ENCODE data around the gene BRD7. TPM values are rescaled to one million over a fixed set of nuclear protein-coding genes. Genes with fewer than 3 reads are reported as not detected.

BRD7 gene
- total RNA-seq, 1 experiment from 2014 or later = 76.6 TPM

DNA sequence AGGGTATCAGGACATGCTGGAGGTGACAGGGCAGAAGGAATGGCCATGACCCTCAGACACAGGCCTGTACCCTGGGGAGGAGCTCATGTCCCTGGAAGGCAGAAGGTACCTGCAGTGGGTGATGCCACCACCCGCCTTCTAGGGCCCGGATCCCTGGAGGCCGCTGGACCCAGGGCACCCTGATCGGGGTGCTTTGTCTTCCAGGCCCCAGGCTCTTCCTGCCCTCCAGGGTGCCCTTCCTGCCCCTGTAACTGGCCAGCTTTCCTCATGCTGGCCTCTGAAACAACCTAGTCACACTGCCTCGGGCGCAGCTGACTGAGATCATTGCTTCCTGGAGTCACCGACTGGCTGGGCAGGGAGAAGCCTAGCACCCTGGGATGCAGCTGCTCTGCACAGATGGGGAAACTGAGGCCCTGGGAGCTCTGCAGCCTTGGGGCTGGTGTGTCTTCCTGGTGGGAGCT, 96.6 kb downstream of the BRD7 start:
- POLR2A ChIA-PET (ENCODE audit: unreplicated experiment) = no interaction called here
- CTCF ChIA-PET = no interaction called here
- no peak overlapping the region for H3K4me3 ChIP-seq
- H2AFZ ChIP-seq = no peak overlapping the region
- no peaks in the 10 kb centered on the region for H3K79me2 ChIP-seq (ENCODE audit: low read depth)
- H3K36me3 ChIP-seq (ENCODE audit: low read depth) = no peaks in the 10 kb centered on the region
- intact Hi-C loops (cut with micrococcal nuclease; ENCODE audit: unreplicated experiment) = no loop called here
- H3K9me3 ChIP-seq (ENCODE audit: insufficient read depth, low read depth) = no peaks in the 10 kb centered on the region
- H3K27me3 ChIP-seq (ENCODE audit: insufficient read depth, low read depth) = no peaks in the 10 kb centered on the region
- BruUV-seq (replicated peaks) = no TSS peak
- H3K4me1 ChIP-seq (replicated peaks; ENCODE audit: insufficient read depth) = peaks cover 17% of the 10 kb centered on the region
- 0 out of 2 replicates have a peak overlapping the region, but pooled peaks have one; percentile 0 for H3K4me2 ChIP-seq
- peak; percentile 14 to 54 for DNase-seq
- TF ChIP-seq EZH2 (IDR thresholded peaks at IDR 0.05; ENCODE audit: low read depth) (no peak), CTCF (conservative IDR thresholded peaks at IDR 0.05) (no peak)
- no peak overlapping the region for H3K27ac ChIP-seq
- peaks cover 3% of the 10 kb centered on the region; the same call in 1 of the 2 replicates for H4K20me1 ChIP-seq (ENCODE audit: insufficient read depth)
- H3F3A ChIP-seq (ENCODE audit: insufficient read depth, low read depth) = peaks cover 9% of the 10 kb centered on the region; the same call in 1 of the 2 replicates
- no peaks in the 10 kb centered on the region for H3K9me2 ChIP-seq (ENCODE audit: insufficient read depth)

DNA sequence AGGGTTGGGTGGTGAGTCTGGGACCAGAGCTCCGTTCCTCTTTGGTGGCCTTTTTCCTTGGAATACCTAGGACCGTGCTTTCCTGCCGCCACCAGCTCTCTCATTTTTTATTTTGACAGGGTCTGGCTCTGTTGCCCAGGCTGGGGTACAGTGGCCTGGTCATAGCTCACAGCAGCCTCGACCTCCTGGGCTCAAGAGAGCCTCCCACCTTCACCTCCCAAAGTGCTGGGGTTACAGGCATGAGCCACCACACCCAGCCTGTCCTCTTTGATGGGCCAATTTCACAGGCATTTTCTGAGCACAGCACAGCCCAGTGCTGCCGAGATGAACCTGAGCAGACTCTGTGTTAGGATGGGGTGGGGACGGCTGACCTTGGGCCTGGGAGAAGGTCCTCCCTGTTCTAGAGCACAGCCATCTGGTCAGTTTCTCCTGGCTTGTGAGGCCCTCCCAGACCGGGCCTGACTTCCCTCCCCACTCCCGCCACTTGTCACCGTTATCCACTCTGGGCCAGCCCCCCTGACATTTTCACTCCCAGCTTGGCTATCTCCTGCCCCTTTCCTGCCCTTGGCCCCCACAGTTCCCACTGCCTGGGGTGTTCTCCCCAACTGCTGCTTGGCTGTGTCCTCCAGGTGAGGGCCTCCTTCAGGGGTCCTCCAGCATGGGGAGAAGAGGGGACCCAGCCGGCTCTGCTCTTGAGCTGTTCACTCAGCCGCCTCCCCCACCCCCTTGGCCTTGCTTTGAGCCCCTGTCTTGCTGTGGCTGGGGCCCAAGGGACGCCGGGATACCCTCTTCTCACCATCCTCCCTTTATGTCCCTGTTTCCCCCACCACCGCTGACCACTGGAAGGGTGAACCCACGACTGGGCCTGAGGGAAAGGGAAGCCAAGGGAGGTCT, 97.4 kb downstream of the BRD7 start:
- POLR2A ChIA-PET (ENCODE audit: unreplicated experiment) = no interaction called here
- BruUV-seq (replicated peaks) = no TSS peak

More for the DNA sequence above, 97.4 kb downstream of the BRD7 start:
- no peak overlapping the region for H2AFZ ChIP-seq
- H3K4me1 ChIP-seq (replicated peaks; ENCODE audit: insufficient read depth) = peaks cover 25% of the 10 kb centered on the region
- H4K20me1 ChIP-seq (ENCODE audit: insufficient read depth) = peaks cover 3% of the 10 kb centered on the region; the same call in 1 of the 2 replicates
- no peaks in the 10 kb centered on the region for H3K36me3 ChIP-seq (ENCODE audit: low read depth)
- no peaks in the 10 kb centered on the region for H3K9me2 ChIP-seq (ENCODE audit: insufficient read depth)
- 0 out of 2 replicates have a peak overlapping the region, but pooled peaks have one; percentile 0 for H3K4me2 ChIP-seq
- intact Hi-C loops (cut with micrococcal nuclease; ENCODE audit: unreplicated experiment) = no loop called here
- no peak overlapping the region for H3K27ac ChIP-seq
- H3K9me3 ChIP-seq (ENCODE audit: insufficient read depth, low read depth) = no peaks in the 10 kb centered on the region
- no peak overlapping the region for H3K4me3 ChIP-seq
- peaks cover 2% of the 10 kb centered on the region; the same call in 1 of the 2 replicates for H3F3A ChIP-seq (ENCODE audit: insufficient read depth, low read depth)
- H3K79me2 ChIP-seq (ENCODE audit: low read depth) = no peaks in the 10 kb centered on the region
- no peaks in the 10 kb centered on the region for H3K27me3 ChIP-seq (ENCODE audit: insufficient read depth, low read depth)
- CTCF ChIA-PET = no interaction called here
- no peak for TF ChIP-seq EZH2 (IDR thresholded peaks at IDR 0.05; ENCODE audit: low read depth)
- no peak for TF ChIP-seq CTCF (conservative IDR thresholded peaks at IDR 0.05)
- DNase-seq = no peak

All from PC-9 (cell line).